ENCODE results near the gene TSPY9. TPM values are rescaled to one million over a fixed set of nuclear protein-coding genes. Genes with fewer than 3 reads are reported as not detected.
"Not testable (repeated sequence)": the region's sequence is repeated elsewhere in the genome, so short reads cannot be mapped to it uniquely, and the experiment has no call there.

Gene TSPY9, protein sequence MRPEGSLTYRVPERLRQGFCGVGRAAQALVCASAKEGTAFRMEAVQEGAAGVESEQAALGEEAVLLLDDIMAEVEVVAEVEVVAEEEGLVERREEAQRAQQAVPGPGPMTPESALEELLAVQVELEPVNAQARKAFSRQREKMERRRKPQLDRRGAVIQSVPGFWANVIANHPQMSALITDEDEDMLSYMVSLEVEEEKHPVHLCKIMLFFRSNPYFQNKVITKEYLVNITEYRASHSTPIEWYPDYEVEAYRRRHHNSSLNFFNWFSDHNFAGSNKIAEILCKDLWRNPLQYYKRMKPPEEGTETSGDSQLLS
- total RNA-seq (not detected), polyA plus RNA-seq (ENCODE audit: insufficient read length in 6 of 6) (not detected)
- long read RNA-seq, donor 1: 0 reads
- long read RNA-seq, donor 2: 0 reads
- long read RNA-seq, donor 3: 0 reads
- long read RNA-seq, donor 4: 0 reads
- long read RNA-seq, donor 5: 0 reads
- long read RNA-seq, donor 6: 0 reads
- long read RNA-seq, donor 7: 0 reads
- long read RNA-seq, donor 8: 0 reads
- long read RNA-seq, donor 9: 0 reads
- long read RNA-seq, donor 10: 0 reads
- long read RNA-seq, donor 11: 0 reads
- long read RNA-seq, donor 12: 0 reads

DNA sequence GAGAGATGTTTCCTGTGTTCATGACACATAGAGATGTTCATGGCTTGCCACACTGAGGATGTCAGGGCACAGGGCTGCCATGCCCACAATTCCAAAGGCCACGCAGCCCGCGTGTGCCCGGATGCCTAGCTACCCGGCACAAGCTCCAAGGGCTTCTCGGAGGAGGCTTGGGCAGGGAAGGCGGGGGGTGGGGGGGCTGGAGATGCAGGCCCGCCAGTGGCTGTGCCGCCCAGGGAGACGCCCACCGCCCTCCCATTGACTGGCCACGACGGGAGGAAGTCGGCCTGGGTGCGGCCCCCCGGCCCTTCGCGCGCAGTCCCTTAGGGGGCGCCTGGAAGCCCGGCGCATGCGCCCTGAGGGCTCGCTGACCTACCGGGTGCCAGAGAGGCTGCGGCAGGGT lies at the start of gene TSPY9:
Gene TSPY9 (plus strand): TSS at position 301 of the 400 bp plus-strand sequence. CDS start 46 bp downstream, at position 347.
- intact Hi-C loops (cut with DNase I); DNase-seq; H3K4me3 ChIP-seq; H3K27me3 ChIP-seq; H3K36me3 ChIP-seq; H3K27ac ChIP-seq; H3K4me1 ChIP-seq; H3K9me3 ChIP-seq; ATAC-seq: not testable (repeated sequence)

DNA sequence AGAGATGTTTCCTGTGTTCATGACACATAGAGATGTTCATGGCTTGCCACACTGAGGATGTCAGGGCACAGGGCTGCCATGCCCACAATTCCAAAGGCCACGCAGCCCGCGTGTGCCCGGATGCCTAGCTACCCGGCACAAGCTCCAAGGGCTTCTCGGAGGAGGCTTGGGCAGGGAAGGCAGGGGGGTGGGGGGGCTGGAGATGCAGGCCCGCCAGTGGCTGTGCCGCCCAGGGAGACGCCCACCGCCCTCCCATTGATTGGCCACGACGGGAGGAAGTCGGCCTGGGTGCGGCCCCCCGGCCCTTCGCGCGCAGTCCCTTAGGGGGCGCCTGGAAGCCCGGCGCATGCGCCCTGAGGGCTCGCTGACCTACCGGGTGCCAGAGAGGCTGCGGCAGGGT lies 20.4 kb upstream of the TSPY9 start, which contains the start of gene TSPY1:
Gene TSPY1 (plus strand): TSS at position 301 of the 400 bp plus-strand sequence. CDS start 46 bp downstream, at position 347.
- H3K4me3 ChIP-seq; H3K4me1 ChIP-seq; H3K9me3 ChIP-seq; H3K27ac ChIP-seq; H3K36me3 ChIP-seq; DNase-seq; ATAC-seq; intact Hi-C loops (cut with DNase I); H3K27me3 ChIP-seq: not testable (repeated sequence)

DNA sequence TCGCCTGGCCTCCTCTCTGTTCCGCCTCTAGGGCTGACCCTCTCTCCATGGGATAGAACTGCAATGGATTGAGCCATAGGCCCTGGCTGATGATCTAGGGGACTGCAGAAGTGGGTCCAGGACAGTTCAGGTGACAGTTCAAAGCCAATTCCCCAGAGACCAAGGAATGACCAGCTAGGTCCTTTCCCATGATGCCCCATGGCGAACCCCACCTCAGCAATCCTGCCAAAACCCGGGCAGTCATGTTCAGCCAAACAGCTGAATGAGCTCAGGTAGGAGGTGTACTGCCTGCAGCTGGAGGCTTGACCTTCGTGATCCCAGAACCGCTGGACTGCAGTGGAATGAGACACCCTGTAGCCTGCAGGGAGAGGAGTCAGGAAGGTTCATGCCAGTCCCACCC lies 17.3 kb downstream of the TSPY9 start:
- H3K4me1 ChIP-seq; ATAC-seq; intact Hi-C loops (cut with DNase I); H3K36me3 ChIP-seq; H3K4me3 ChIP-seq; H3K27me3 ChIP-seq; H3K27ac ChIP-seq; H3K9me3 ChIP-seq: not testable (repeated sequence)
- DNase-seq: peak in 1 of 4 donors; percentile 34

DNA sequence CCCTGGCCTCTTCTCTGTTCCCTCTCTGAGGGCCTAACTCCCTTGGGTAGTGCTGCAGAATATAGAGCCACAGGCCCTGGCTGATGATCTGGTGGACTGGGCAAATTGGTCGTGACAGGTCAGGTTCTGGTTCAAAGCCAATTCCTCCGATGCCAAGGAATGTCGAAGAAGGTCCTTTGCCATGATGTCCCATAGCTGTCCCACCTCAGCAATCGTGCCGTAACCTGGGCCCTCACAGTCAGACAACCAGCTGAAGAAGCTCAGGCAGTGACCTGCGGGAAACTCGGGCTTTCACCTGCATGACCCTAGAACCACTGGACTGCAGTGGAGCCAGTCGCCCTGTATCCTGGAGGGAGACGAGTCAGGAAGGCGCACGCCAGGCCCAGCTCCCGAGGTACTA lies 29.2 kb downstream of the TSPY9 start:
- intact Hi-C loops (cut with DNase I); H3K36me3 ChIP-seq; H3K27ac ChIP-seq; H3K4me3 ChIP-seq; ATAC-seq; H3K4me1 ChIP-seq; H3K9me3 ChIP-seq; H3K27me3 ChIP-seq: not testable (repeated sequence)
- peak in 1 of 4 donors; percentile 36 for DNase-seq

DNA sequence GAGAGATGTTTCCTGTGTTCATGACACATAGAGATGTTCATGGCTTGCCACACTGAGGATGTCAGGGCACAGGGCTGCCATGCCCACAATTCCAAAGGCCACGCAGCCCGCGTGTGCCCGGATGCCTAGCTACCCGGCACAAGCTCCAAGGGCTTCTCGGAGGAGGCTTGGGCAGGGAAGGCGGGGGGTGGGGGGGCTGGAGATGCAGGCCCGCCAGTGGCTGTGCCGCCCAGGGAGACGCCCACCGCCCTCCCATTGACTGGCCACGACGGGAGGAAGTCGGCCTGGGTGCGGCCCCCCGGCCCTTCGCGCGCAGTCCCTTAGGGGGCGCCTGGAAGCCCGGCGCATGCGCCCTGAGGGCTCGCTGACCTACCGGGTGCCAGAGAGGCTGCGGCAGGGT lies 40.5 kb downstream of the TSPY9 start, which contains the start of gene TSPY10:
Gene TSPY10 (plus strand): TSS at position 301 of the 400 bp plus-strand sequence. CDS start 46 bp downstream, at position 347.
- DNase-seq; H3K36me3 ChIP-seq; H3K27me3 ChIP-seq; H3K4me1 ChIP-seq; ATAC-seq; H3K9me3 ChIP-seq; intact Hi-C loops (cut with DNase I); H3K4me3 ChIP-seq; H3K27ac ChIP-seq: not testable (repeated sequence)

Other genes starting within 250 kb of the TSPY9 start
- not detected for gene TSPY4, start 149.8 kb upstream of the TSPY9 start, total RNA-seq
- not detected for gene TSPY4, start 149.8 kb upstream of the TSPY9 start, polyA plus RNA-seq (ENCODE audit: insufficient read length in 6 of 6)
- gene TSPY8, start 129.5 kb upstream of the TSPY9 start, total RNA-seq: not detected
- gene TSPY8, start 129.5 kb upstream of the TSPY9 start, polyA plus RNA-seq (ENCODE audit: insufficient read length in 6 of 6): not detected
- gene TSPY3, start 88.8 kb upstream of the TSPY9 start, total RNA-seq: not detected
- gene TSPY3, start 88.8 kb upstream of the TSPY9 start, polyA plus RNA-seq (ENCODE audit: insufficient read length in 6 of 6): not detected
- not detected for gene TSPY1, start 20.3 kb upstream of the TSPY9 start, total RNA-seq
- not detected for gene TSPY1, start 20.3 kb upstream of the TSPY9 start, polyA plus RNA-seq (ENCODE audit: insufficient read length in 6 of 6)
- gene TSPY10, start 40.6 kb downstream of the TSPY9 start, total RNA-seq: not detected
- gene TSPY10, start 40.6 kb downstream of the TSPY9 start, polyA plus RNA-seq (ENCODE audit: insufficient read length in 6 of 6): not detected

Data from left lung (tissue), 14 donors.